Left ventricle myocardium inferior (tissue), 1 donor: ENCODE measurements around the gene FPGS. TPM values are rescaled to one million over a fixed set of nuclear protein-coding genes. Genes with fewer than 3 reads are reported as not detected.
A peak's percentile ranks its signal among the peaks of the same experiment; 100 is the strongest.

Experiments
- DNase-seq: peaks from one replicate; pipeline ENCODE4 v3.0.0-alpha.2; 2020
- H3K27ac ChIP-seq: fragments of 200-600 bp; replicated peaks from 2 replicates; pipeline ENCODE4 v1.8.0; 2021
- H3K27me3 ChIP-seq: fragments of 200-600 bp; 2 replicates; pipeline ENCODE4 v1.8.0; 2021; ENCODE audit warnings: low read depth
- H3K36me3 ChIP-seq: fragments of 200-600 bp; 2 replicates; pipeline ENCODE4 v1.8.0; 2021
- H3K4me1 ChIP-seq: fragments of 200-600 bp; 2 replicates; pipeline ENCODE4 v1.8.0; 2021
- H3K4me3 ChIP-seq: fragments of 200-600 bp; 2 replicates; pipeline ENCODE4 v1.8.0; 2021; ENCODE audit warnings: mild to moderate bottlenecking, moderate library complexity
- H3K9me3 ChIP-seq: fragments of 200-600 bp; replicated peaks from 2 replicates; pipeline ENCODE4 v1.8.0; 2021
- CTCF ChIP-seq: fragments of 200-600 bp; IDR thresholded peaks from 2 replicates; pipeline ENCODE4 v1.8.0; 2021; ENCODE audit warnings: antibody characterized with exemption, mild to moderate bottlenecking, borderline replicate concordance
- intact Hi-C: fragments of 100-400 bp; cut with micrococcal nuclease; formaldehyde crosslinking; loops from one replicate; pipeline ENCODE4 v1.11.0; 2022
- total RNA-seq: library from RNA; stranded (reverse); fragmentation: NEBNext Ultra II Directional; extraction: Animal tissue kit (Norgen Biotek cat#: 25700); gene quantifications from one replicate; pipeline ENCODE4 v1.2.1, GENCODE V29; 2021
- donor health status: DM: no; HTN: yes; CAD: no; lungs with severe emphysema.

Gene FPGS
- total RNA-seq, 1 donor from 2014 or later, result 38.0 TPM

- H3K4me3 ChIP-seq, result peak overlapping the region; percentile 74
- H3K27me3 ChIP-seq, result no peaks in the 10 kb centered on the region
- intact Hi-C loops, result no loop called here
- no peaks in the 10 kb centered on the region for H3K9me3 ChIP-seq
- TF ChIP-seq CTCF, result no peak
- no peak for DNase-seq
- H3K4me1 ChIP-seq, result peaks cover 76% of the 10 kb centered on the region
- no peaks in the 10 kb centered on the region for H3K36me3 ChIP-seq
- peak overlapping the region; percentile 93 for H3K27ac ChIP-seq
Observed at GRCh38 chr9:127768698-127769097, 34.0 kb upstream of the FPGS start.

GRCh38 chr9:127769101-127769500 is 33.6 kb upstream of the FPGS start:
- no peak for TF ChIP-seq CTCF
- DNase-seq, result no peak
- peak overlapping the region; percentile 93 for H3K27ac ChIP-seq
- intact Hi-C loops, result no loop called here
- H3K36me3 ChIP-seq, result no peaks in the 10 kb centered on the region
- peaks cover 72% of the 10 kb centered on the region for H3K4me1 ChIP-seq
- H3K9me3 ChIP-seq, result no peaks in the 10 kb centered on the region
- H3K27me3 ChIP-seq, result no peaks in the 10 kb centered on the region
- peak overlapping the region; percentile 74 for H3K4me3 ChIP-seq

GRCh38 chr9:127769929-127770582 is 32.6 kb upstream of the FPGS start:
- Histone ChIP-seq H3K9me3 (no peaks in the 10 kb centered on the region), H3K27me3 (no peaks in the 10 kb centered on the region), H3K4me3 (peak overlapping the region; percentile 74), H3K36me3 (no peaks in the 10 kb centered on the region), H3K4me1 (peaks cover 63% of the 10 kb centered on the region), H3K27ac (peak overlapping the region; percentile 93)
- intact Hi-C loops, result no loop called here
- TF ChIP-seq CTCF, result peak; percentile 20
- no peak for DNase-seq

GRCh38 chr9:127770583-127770904 is 32.1 kb upstream of the FPGS start:
- no peaks in the 10 kb centered on the region for H3K9me3 ChIP-seq
- intact Hi-C loops, result no loop called here
- DNase-seq, result no peak
- H3K36me3 ChIP-seq, result no peaks in the 10 kb centered on the region
- no peaks in the 10 kb centered on the region for H3K27me3 ChIP-seq
- TF ChIP-seq CTCF, result no peak
- peak overlapping the region; percentile 74 for H3K4me3 ChIP-seq
- peak overlapping the region; percentile 93 for H3K27ac ChIP-seq
- H3K4me1 ChIP-seq, result peaks cover 58% of the 10 kb centered on the region

- peak overlapping the region; percentile 74 for H3K4me3 ChIP-seq
- intact Hi-C loops, result no loop called here
- H3K27me3 ChIP-seq, result no peaks in the 10 kb centered on the region
- H3K36me3 ChIP-seq, result no peaks in the 10 kb centered on the region
- TF ChIP-seq CTCF, result no peak
- H3K4me1 ChIP-seq, result peaks cover 53% of the 10 kb centered on the region
- H3K9me3 ChIP-seq, result no peaks in the 10 kb centered on the region
- DNase-seq, result peak; percentile 99
- H3K27ac ChIP-seq, result peak overlapping the region; percentile 93
Observed at GRCh38 chr9:127770905-127771569, 31.6 kb upstream of the FPGS start.
